ENCODE results near the gene CCDC149.

The CCDC149 gene

DNA sequence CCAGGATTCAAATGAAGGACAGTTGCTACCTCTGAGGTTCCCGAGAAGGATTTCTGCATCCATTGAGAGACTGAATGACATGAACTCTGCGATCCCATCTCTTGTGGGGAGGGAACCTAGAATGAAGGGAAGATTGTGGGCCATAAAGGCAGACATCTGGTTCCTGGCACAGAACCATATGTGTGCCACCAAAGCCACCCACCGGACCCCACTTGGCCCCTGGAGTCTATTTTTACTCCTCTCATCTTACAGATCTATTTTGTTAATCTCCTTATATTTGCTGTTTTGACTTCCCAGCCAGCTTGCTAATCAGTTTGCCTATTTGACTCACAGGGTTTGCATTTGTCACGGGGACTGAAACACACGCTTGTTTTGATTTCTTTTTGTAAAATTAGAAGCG lies 110.2 kb downstream of the CCDC149 start:
- no peak for DNase-seq (ENCODE audit: low read depth in 2 of 2)

DNA sequence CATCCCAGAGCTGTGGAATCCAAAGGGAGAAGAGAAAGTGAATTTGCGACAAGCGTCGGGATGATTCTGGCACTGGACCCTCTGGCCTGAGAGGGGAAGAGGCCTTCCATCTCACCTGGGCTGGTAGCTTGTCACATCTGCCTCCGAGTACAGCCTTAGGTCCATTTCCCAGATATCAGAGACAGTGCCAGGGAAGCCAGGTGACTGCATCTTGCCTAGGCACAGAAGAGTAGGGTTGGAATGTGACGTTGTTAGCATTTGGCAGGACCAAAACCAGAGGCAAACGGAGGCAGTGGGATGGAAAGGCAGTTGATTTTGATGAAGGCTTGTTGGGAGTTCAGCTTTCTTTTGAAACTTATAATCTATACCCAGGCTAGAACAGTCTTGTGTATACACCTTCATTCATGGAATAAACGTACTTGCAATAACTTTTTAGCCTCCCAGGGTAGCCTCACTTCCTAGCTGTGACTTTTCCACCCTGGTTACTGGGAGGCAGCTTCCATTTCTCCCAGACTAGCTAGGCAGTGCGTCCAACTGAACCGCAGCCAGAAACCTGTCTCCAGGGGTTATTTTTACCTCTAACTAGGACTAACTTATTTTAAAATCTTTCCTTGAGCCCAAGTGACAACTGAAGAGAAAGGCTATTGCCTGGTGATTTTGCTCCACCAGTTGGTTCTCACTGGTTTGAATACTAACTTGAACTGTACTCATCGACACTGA lies 111.5 kb downstream of the CCDC149 start:
- DNase-seq (ENCODE audit: low read depth in 2 of 2): no peak

DNA sequence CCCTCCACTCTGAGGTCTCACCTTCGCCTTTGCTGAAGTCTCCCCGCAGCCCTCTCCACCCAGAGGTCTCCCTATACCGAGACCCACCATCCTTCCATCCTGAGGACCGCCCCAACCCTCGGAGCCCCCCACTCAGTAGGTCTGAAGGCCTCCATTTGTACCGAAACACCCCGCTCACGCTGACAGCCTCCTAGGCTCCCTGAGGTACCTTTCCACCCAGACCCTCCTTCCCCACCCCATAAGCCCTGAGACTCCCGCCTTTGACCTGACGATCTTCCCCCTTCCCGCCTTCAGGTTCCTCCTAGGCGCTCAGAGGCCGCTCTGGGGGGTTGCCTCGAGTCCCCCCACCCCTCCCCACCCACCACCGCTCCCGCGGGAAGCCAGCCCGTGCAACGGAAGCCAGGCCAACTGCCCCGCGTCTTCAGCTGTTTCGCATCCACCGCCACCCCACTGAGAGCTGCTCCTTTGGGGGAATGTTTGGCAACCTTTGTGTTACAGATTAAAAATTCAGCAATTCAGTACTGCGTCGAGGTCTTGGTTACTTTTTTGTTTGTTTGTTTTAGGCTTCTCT lies 112.4 kb downstream of the CCDC149 start:
- no peak for DNase-seq (ENCODE audit: low read depth in 2 of 2)

GRCh38 chr4:24799544-24800324 lies 113.1 kb downstream of the CCDC149 start:
- DNase-seq (ENCODE audit: low read depth in 2 of 2): no peak

- DNase-seq (ENCODE audit: low read depth in 2 of 2): no peak
Observed at GRCh38 chr4:24799196-24799543, 113.7 kb downstream of the CCDC149 start.

GRCh38 chr4:24798036-24798610 lies 114.7 kb downstream of the CCDC149 start:
- DNase-seq (ENCODE audit: low read depth in 2 of 2): no peak

- DNase-seq (ENCODE audit: low read depth in 2 of 2): no peak
Observed at GRCh38 chr4:24796620-24797019, 116.2 kb downstream of the CCDC149 start.

DNA sequence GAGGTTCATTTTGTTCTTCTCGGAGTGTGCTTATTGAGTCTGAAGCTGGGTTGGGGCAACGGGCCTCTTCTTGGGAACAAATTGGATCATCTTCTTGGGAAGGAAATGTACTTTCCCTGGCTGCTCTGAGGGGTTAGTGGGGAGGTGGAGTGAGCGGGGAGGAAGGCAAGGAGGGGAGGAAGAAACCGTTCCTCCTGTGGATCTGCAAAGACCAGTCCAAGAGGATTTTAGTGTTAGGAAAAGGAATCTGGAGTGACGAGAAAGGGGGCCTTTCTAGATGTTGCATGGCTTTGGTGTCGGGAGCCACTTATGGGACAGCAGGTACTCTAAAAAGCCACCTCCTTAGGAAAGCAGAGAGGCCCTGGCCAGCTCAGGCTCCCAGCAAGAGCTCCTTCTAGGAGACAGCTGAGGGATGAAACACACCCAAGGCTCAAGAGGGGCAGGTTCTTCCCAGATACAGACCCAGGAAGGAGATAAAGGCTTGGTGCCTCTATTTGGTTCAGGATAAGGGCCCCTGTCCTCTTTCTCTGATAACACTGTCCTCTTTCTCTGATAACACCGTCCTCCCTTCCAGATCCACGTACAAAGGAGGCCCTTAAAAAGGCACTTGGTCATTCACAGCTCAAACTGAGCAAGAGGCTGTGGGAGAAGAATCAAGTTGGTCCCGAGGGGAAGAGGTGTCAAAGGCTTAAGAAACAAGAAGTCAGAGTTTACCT lies 117.0 kb downstream of the CCDC149 start:
- no peak for DNase-seq (ENCODE audit: low read depth in 2 of 2)

- DNase-seq (ENCODE audit: low read depth in 2 of 2): no peak
Observed at GRCh38 chr4:24794916-24795665, 117.8 kb downstream of the CCDC149 start, which contains the start of gene SOD3. Gene SOD3 (plus strand): TSS chr4:24795573. CDS start chr4:24799522, 3,949 bp downstream.

GRCh38 chr4:24794480-24794879 lies 118.4 kb downstream of the CCDC149 start:
- DNase-seq (ENCODE audit: low read depth in 2 of 2): no peak

DNA sequence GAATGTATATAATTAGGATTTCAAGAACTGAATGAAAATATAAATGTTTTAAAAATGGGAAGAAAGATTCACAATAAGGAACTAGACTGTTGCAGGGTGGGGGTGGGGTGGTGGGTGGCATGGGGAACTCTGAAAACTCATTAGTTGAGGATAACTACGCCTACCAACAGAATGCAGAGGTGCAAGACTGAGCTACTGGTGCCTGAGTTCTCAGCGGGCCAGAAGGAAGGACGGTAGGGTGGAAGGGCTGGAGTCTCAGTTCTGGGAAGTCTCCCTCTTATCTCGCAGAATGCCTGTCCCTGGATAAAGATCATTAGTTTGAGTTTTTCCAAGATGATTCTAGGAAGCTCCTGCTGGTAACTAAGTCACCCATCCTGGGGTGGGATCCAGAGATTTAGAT lies 118.8 kb downstream of the CCDC149 start:
- DNase-seq (ENCODE audit: low read depth in 2 of 2): no peak

DNA sequence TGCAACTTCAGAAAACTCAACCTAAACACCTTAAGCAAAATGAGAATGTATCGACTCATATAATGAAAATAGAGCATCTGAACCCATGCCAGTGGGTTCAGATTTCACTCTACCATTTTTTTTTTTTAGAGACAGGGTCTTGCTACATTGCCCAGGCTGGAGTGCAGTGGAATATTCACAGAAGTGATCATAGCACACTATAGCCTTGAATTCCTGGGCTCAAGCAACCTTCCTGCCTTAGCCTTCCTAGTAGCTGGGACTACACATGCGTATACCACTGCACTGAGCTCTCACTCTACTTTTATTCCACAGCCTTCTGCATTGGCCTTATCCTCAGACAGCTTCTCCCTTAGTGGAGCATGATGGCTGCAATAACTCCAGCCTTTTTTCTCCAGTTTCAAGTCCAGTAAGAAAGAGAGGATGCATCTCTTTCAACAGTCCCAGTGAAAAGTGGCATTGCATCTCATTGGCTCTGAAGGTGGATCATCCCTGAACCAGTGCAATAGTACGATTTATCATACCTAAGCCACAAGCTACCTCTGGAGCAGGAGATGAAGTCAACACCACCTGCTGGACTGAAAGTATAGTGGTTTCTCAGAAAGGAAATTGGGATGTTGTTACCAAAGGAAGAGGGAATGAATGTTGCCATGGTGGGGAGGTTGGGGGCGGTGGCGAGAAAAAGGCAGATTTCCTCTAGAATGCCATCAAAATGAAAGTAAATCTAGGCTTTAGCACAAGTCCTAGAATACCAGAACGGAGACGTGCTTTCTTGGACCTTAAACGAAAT lies 119.4 kb downstream of the CCDC149 start:
- no peak for DNase-seq (ENCODE audit: low read depth in 2 of 2)

DNA sequence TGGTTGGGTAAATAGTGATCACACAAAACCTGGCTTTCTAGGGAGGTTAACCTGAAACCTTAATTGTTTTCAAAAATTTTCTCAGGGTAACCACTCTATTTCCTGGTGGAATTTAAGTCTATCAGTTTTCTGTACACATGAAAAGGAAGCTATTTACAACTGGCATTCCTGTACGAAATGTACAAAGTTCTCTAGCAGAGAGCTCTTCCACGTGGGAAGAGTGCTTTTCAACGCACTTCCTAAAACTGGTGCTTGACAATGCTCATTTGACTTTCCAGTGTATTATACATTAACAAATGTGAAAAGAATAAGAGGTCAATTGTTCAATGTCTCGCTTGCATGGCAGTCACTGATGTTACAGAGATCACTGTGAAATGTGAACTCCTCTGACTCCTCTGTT lies 120.3 kb downstream of the CCDC149 start:
- DNase-seq (ENCODE audit: low read depth in 2 of 2): no peak

DNA sequence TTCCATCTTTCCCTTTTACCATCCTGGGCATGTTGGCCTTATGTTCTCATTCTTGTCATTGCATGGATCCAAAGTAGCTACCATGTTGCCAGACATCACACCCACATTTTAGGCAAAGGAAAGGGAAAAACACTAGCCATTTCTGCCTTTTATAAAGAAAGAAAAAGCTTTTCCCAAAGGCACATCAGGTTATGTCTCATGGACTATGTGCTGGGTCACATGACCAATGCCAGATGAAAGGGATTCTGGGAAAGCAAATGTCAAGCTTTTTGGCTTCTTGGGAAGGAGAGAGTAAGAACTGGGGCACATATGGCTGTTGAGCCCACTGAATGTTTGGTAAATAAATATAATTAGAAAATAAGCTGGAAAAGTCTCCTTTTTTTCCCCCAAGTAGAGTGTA lies 121.8 kb downstream of the CCDC149 start:
- DNase-seq (ENCODE audit: low read depth in 2 of 2): no peak

DNA sequence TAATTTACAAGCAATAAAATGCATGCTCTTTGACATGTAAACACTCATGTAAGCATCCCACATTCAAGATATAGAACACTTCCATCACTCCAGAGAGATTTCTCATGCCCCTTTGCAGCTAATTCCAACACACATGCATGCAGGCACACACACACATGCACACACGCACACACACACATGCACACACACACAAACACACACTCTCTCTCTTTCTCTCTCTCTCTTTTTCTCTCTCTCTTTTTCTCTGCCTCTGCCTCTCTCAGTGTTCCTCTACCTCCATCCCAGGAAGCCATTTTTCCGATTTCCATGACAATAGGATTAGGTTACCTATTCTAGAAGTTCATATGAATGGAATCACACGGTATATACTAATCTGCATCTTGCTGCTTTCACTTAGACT lies 129.3 kb downstream of the CCDC149 start:
- no peak for DNase-seq (ENCODE audit: low read depth in 2 of 2)

DNA sequence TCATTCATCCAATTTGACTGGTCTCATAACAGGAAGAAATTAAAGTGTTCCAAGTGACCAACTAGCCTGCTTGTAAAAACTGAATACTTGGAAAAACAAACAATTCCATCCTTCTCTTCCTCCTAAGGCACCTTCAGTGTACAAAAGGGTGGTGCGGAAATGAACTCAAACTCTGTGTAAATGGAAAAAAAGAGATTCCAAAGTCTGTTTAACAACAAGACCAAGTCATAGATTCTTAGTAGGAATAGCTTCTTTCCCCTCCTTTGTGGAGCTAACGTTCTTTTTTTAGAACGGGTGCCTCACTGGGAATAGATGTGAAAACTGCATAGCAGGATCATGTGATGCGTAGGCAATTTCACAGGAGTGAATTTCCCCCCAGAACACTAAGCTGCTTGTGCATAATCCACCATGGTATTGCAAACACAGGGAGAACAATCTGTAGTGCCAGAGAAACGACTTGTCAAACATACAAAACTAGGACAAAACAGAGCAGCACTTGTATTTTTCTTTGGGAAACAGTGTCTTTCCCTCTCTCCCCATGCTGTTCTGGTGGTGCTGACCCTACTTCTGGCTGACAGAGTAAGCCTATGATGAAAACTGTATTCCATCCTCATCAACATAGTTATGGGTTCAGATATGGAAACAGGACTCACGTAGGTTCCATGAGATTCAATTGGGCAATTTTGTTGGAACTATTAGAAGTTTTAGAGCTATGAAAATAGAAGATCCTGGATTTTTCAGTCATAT lies 130.7 kb downstream of the CCDC149 start:
- no peak for DNase-seq (ENCODE audit: low read depth in 2 of 2)

DNA sequence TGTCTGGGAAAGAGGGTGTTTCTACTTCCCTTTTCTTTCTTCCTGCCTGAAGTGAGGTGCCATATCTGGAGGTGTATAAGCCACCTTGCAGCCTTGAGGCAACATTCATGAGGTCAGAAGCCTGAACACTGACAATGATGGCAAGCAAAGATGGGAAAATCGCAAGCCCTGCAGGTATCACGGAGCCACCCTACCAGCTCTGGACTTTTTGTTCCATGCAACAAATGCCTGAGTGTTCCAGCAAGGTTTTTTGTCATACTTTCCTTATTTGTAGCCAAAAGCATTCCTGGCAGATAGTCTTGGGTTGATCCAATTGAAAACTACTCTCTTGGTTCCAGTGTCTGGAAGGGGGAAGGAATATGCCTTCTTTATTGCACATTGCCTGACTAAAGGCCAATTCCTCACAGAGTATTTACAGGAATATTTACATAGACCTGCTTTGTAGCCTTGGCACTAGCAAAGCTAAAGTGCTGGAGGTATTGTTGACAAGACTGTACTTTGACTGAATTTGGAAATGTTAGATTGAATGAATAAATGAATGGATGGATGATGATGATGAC lies 131.8 kb downstream of the CCDC149 start:
- no peak for DNase-seq (ENCODE audit: low read depth in 2 of 2)

GRCh38 chr4:24778464-24779225 lies 134.2 kb downstream of the CCDC149 start:
- no peak for DNase-seq (ENCODE audit: low read depth in 2 of 2)
